ENCODE results near the gene CD96.

Gene CD96

GRCh38 chr3:111594781-111595180 lies 52.8 kb downstream of the CD96 start:
- H3K4me2 ChIP-seq, result no peak overlapping the region
- no peaks in the 10 kb centered on the region for H4K20me1 ChIP-seq
- no peak overlapping the region for H3K4me3 ChIP-seq
- H3K27me3 ChIP-seq, result no peaks in the 10 kb centered on the region
- no peaks in the 10 kb centered on the region for H3K9me3 ChIP-seq (replicated peaks in 1 of 11)
- no peak overlapping the region for H3K27ac ChIP-seq
- peaks cover 0 to 71% (median 34%) of the 10 kb centered on the region in 11 experiments; a peak in 13 of 22 replicates for H3K36me3 ChIP-seq
- TF ChIP-seq Cebpa-rat (IDR thresholded peaks at IDR 0.05), result no peak
- no peak overlapping the region for H3K9ac ChIP-seq
- 0 out of 20 replicates have a peak, but pooled peaks cover 0 to 5% (median 0%) of the 10 kb centered on the region in 10 experiments for H3K4me1 ChIP-seq

GRCh38 chr3:111595232-111595631 lies 53.2 kb downstream of the CD96 start, which contains the start of gene ZBED2:
ZBED2 (minus strand) TSS chr3:111595346; CDS start chr3:111594201, 1,145 bp downstream.
- Histone ChIP-seq H3K4me2 (no peak within 1 kb of the TSS), H3K27ac (no peak within 1 kb of the TSS), H3K9ac (no peak within 1 kb of the TSS), H3K36me3 (peaks cover 0 to 75% (median 38%) of the 10 kb centered on the region in 11 experiments; a peak in 14 of 22 replicates), H3K27me3 (no peaks in the 10 kb centered on the region), H3K4me1 (0 out of 20 replicates have a peak, but pooled peaks cover 0 to 3% (median 0%) of the 10 kb centered on the region in 10 experiments), H3K4me3 (no peak within 1 kb of the TSS), H4K20me1 (no peaks in the 10 kb centered on the region), H3K9me3 (replicated peaks in 1 of 11) (no peaks in the 10 kb centered on the region)
- TF ChIP-seq Cebpa-rat (IDR thresholded peaks at IDR 0.05), result no peak

GRCh38 chr3:111596328-111596727 lies 54.3 kb downstream of the CD96 start:
- Histone ChIP-seq H3K27me3 (no peaks in the 10 kb centered on the region), H4K20me1 (no peaks in the 10 kb centered on the region), H3K9ac (no peak overlapping the region), H3K4me3 (no peak overlapping the region), H3K4me2 (no peak overlapping the region), H3K36me3 (peaks cover 0 to 72% (median 38%) of the 10 kb centered on the region in 11 experiments; a peak in 15 of 22 replicates), H3K4me1 (no peaks in the 10 kb centered on the region), H3K9me3 (replicated peaks in 1 of 11) (no peaks in the 10 kb centered on the region), H3K27ac (no peak overlapping the region)
- TF ChIP-seq Cebpa-rat (IDR thresholded peaks at IDR 0.05), result no peak

GRCh38 chr3:111598139-111598538 lies 56.1 kb downstream of the CD96 start:
- H3K36me3 ChIP-seq, result peaks cover 0 to 77% (median 40%) of the 10 kb centered on the region in 11 experiments; a peak in 15 of 22 replicates
- H3K4me1 ChIP-seq, result peaks cover 0 to 1% (median 0%) of the 10 kb centered on the region in 10 experiments; a peak in 1 of 20 replicates
- no peak for TF ChIP-seq Cebpa-rat (IDR thresholded peaks at IDR 0.05)
- H3K9me3 ChIP-seq (replicated peaks in 1 of 11), result no peaks in the 10 kb centered on the region
- no peak overlapping the region for H3K4me2 ChIP-seq
- no peaks in the 10 kb centered on the region; a peak in 1 of 22 replicates for H4K20me1 ChIP-seq
- H3K4me3 ChIP-seq, result no peak overlapping the region
- H3K27ac ChIP-seq, result no peak overlapping the region
- H3K27me3 ChIP-seq, result no peaks in the 10 kb centered on the region
- H3K9ac ChIP-seq, result no peak overlapping the region

- Histone ChIP-seq H3K4me1 (peaks cover 0 to 5% (median 0%) of the 10 kb centered on the region in 10 experiments; a peak in 2 of 20 replicates), H3K4me2 (no peak overlapping the region), H3K36me3 (peaks cover 0 to 74% (median 41%) of the 10 kb centered on the region in 11 experiments; a peak in 15 of 22 replicates), H3K27ac (no peak overlapping the region), H3K9me3 (replicated peaks in 1 of 11) (no peaks in the 10 kb centered on the region), H3K9ac (no peak overlapping the region), H3K4me3 (no peak overlapping the region), H4K20me1 (no peaks in the 10 kb centered on the region; a peak in 1 of 22 replicates), H3K27me3 (no peaks in the 10 kb centered on the region)
- no peak for TF ChIP-seq Cebpa-rat (IDR thresholded peaks at IDR 0.05)
These were observed 56.6 kb downstream of the CD96 start for GRCh38 chr3:111598552-111598951.

- H4K20me1 ChIP-seq, result no peaks in the 10 kb centered on the region; a peak in 1 of 22 replicates
- TF ChIP-seq Cebpa-rat (IDR thresholded peaks at IDR 0.05), result no peak
- H3K4me1 ChIP-seq, result peaks cover 0 to 7% (median 0%) of the 10 kb centered on the region in 10 experiments; a peak in 2 of 20 replicates
- no peaks in the 10 kb centered on the region for H3K9me3 ChIP-seq (replicated peaks in 1 of 11)
- no peak overlapping the region for H3K4me2 ChIP-seq
- H3K27me3 ChIP-seq, result no peaks in the 10 kb centered on the region
- H3K36me3 ChIP-seq, result peaks cover 0 to 80% (median 40%) of the 10 kb centered on the region in 11 experiments; a peak in 14 of 22 replicates
- H3K4me3 ChIP-seq, result no peak overlapping the region
- no peak overlapping the region for H3K27ac ChIP-seq
- H3K9ac ChIP-seq, result no peak overlapping the region
These were observed 59.8 kb downstream of the CD96 start for GRCh38 chr3:111601810-111602209.

GRCh38 chr3:111603679-111604078 lies 61.7 kb downstream of the CD96 start:
- H3K4me1 ChIP-seq, result peaks cover 0 to 7% (median 0%) of the 10 kb centered on the region in 10 experiments; a peak in 2 of 20 replicates
- H3K9ac ChIP-seq, result no peak overlapping the region
- peaks cover 0 to 85% (median 45%) of the 10 kb centered on the region in 11 experiments; a peak in 14 of 22 replicates for H3K36me3 ChIP-seq
- H3K4me2 ChIP-seq, result no peak overlapping the region; a peak in 1 of 22 replicates
- H3K4me3 ChIP-seq, result no peak overlapping the region
- H4K20me1 ChIP-seq, result no peaks in the 10 kb centered on the region; a peak in 1 of 22 replicates
- peaks cover 0 to 6% (median 0%) of the 10 kb centered on the region in 11 experiments; a peak in 1 of 22 replicates for H3K9me3 ChIP-seq (replicated peaks in 1 of 11)
- no peak overlapping the region for H3K27ac ChIP-seq
- TF ChIP-seq Cebpa-rat (IDR thresholded peaks at IDR 0.05), result no peak
- no peaks in the 10 kb centered on the region for H3K27me3 ChIP-seq

- Histone ChIP-seq H3K36me3 (peaks cover 0 to 85% (median 45%) of the 10 kb centered on the region in 11 experiments; a peak in 14 of 22 replicates), H3K4me2 (no peak overlapping the region), H3K4me3 (no peak overlapping the region), H3K9me3 (replicated peaks in 1 of 11) (peaks cover 0 to 6% (median 0%) of the 10 kb centered on the region in 11 experiments; a peak in 1 of 22 replicates), H4K20me1 (no peaks in the 10 kb centered on the region; a peak in 1 of 22 replicates), H3K4me1 (peaks cover 0 to 7% (median 0%) of the 10 kb centered on the region in 10 experiments; a peak in 2 of 20 replicates), H3K27ac (no peak overlapping the region), H3K9ac (no peak overlapping the region), H3K27me3 (no peaks in the 10 kb centered on the region)
- TF ChIP-seq Cebpa-rat (IDR thresholded peaks at IDR 0.05), result no peak
These were observed 62.1 kb downstream of the CD96 start for GRCh38 chr3:111604119-111604518.

GRCh38 chr3:111605018-111605417 lies 63.0 kb downstream of the CD96 start:
- no peak overlapping the region for H3K27ac ChIP-seq
- H4K20me1 ChIP-seq, result no peaks in the 10 kb centered on the region; a peak in 1 of 22 replicates
- no peak overlapping the region for H3K4me2 ChIP-seq

More at GRCh38 chr3:111605018-111605417, 63.0 kb downstream of the CD96 start:
- Histone ChIP-seq H3K9me3 (replicated peaks in 1 of 11) (peaks cover 0 to 6% (median 0%) of the 10 kb centered on the region in 11 experiments; a peak in 1 of 22 replicates), H3K4me3 (no peak overlapping the region), H3K9ac (no peak overlapping the region), H3K36me3 (peaks cover 0 to 79% (median 43%) of the 10 kb centered on the region in 11 experiments; a peak in 14 of 22 replicates), H3K27me3 (no peaks in the 10 kb centered on the region), H3K4me1 (peaks cover 0 to 13% (median 6%) of the 10 kb centered on the region in 10 experiments; a peak in 15 of 20 replicates)
- no peak for TF ChIP-seq Cebpa-rat (IDR thresholded peaks at IDR 0.05)
